GM23338 (cell line): ENCODE results near the gene UBE2H. TPM values are rescaled to one million over a fixed set of nuclear protein-coding genes. Genes with fewer than 3 reads are reported as not detected.
A peak's percentile ranks its signal among the peaks of the same experiment; 100 is the strongest.

Experiments used
- ATAC-seq: fragments of 200-7000 bp; cut with Tn5 transposase; 3 replicates; pipeline ENCODE4 v1.9.1; 2020
- DNase-seq: peaks from one replicate; pipeline ENCODE4 v3.0.0-alpha.2; 2015; ENCODE audit warnings: low spot score
- H2AFZ ChIP-seq: fragments of 200-600 bp; sonication (generic); 2 replicates; pipeline ENCODE4 v1.8.0; 2016; ENCODE audit warnings: antibody characterized with exemption, mild to moderate bottlenecking, moderate library complexity
- H3F3A ChIP-seq: fragments of 200-600 bp; sonication (generic); replicated peaks from 2 replicates; pipeline ENCODE4 v1.8.0; 2017; ENCODE audit warnings: antibody characterized with exemption, mixed run types, low read depth
- H3K27ac ChIP-seq: fragments of 200-600 bp; sonication (generic); 2 replicates; pipeline ENCODE4 v1.6.1; 2016; ENCODE audit warnings: low read depth
- H3K27me3 ChIP-seq: fragments of 200-600 bp; sonication (generic); 2 replicates; pipeline ENCODE4 v1.8.0; 2016; ENCODE audit warnings: mild to moderate bottlenecking, mixed run types, moderate library complexity; ENCODE audit not compliant: insufficient read depth
- H3K36me3 ChIP-seq: fragments of 200-600 bp; sonication (generic); 2 replicates; pipeline ENCODE4 v1.8.0; 2016; ENCODE audit warnings: mild to moderate bottlenecking; ENCODE audit not compliant: insufficient read depth
- H3K4me1 ChIP-seq: fragments of 200-600 bp; sonication (generic); 2 replicates; pipeline ENCODE4 v1.8.0; 2016; ENCODE audit warnings: mild to moderate bottlenecking, moderate library complexity; ENCODE audit not compliant: insufficient read depth
- H3K4me2 ChIP-seq: fragments of 200-600 bp; sonication (generic); 2 replicates; pipeline ENCODE4 v1.7.1; 2017; ENCODE audit warnings: mixed run types
- H3K4me3 ChIP-seq: fragments of 200-600 bp; sonication (generic); 2 replicates; pipeline ENCODE4 v1.6.1; 2016; ENCODE audit warnings: mixed run types
- H3K79me2 ChIP-seq: fragments of 200-600 bp; sonication (generic); replicated peaks from 2 replicates; pipeline ENCODE4 v1.8.0; 2017; ENCODE audit warnings: mild to moderate bottlenecking; ENCODE audit not compliant: insufficient read depth
- H3K9me2 ChIP-seq: fragments of 200-600 bp; sonication (generic); 2 replicates; pipeline ENCODE4 v1.8.0; 2017; ENCODE audit not compliant: insufficient read depth
- H4K20me1 ChIP-seq: fragments of 200-600 bp; sonication (generic); replicated peaks from 2 replicates; pipeline ENCODE4 v1.8.0; 2017; ENCODE audit warnings: mild to moderate bottlenecking; ENCODE audit not compliant: insufficient read depth
- H3K27ac Mint-ChIP-seq: 2 replicates; pipeline ENCODE4 v1.8.0; 2020; ENCODE audit warnings: inconsistent platforms, mild to moderate bottlenecking, moderate library complexity, mixed read lengths
- H3K27me3 Mint-ChIP-seq: 3 replicates; pipeline ENCODE4 v1.8.0; 2022; ENCODE audit warnings: low read depth, mild to moderate bottlenecking, moderate library complexity, mixed read lengths, inconsistent platforms; ENCODE audit not compliant: insufficient read depth, poor library complexity
- H3K36me3 Mint-ChIP-seq: 3 replicates; pipeline ENCODE4 v1.8.0; 2021; ENCODE audit warnings: low read depth, mild to moderate bottlenecking, inconsistent platforms, moderate library complexity, mixed read lengths
- H3K4me1 Mint-ChIP-seq: 3 replicates; pipeline ENCODE4 v1.8.0; 2020; ENCODE audit warnings: mild to moderate bottlenecking, inconsistent platforms, mixed read lengths
- H3K4me3 Mint-ChIP-seq: 3 replicates; pipeline ENCODE4 v1.8.0; 2021; ENCODE audit warnings: moderate library complexity, mild to moderate bottlenecking, inconsistent platforms, mixed read lengths
- H3K9me3 Mint-ChIP-seq: 3 replicates; pipeline ENCODE4 v1.8.0; 2020; ENCODE audit warnings: moderate library complexity, mild to moderate bottlenecking, inconsistent platforms, mixed read lengths
- CTCF ChIP-seq, 2 experiments: fragments of 200-600 bp in 1 of 2; sonication (generic) in 1 of 2; conservative IDR thresholded peaks; 2 replicates each; pipeline versions ENCODE4 v1.5.1 to v1.6.1; 2016 to 2017; ENCODE audit warnings: antibody characterized with exemption in 2 of 2, low read depth in 2 of 2, mild to moderate bottlenecking in 2 of 2, moderate library complexity in 1 of 2
- ETS1 ChIP-seq: IDR thresholded peaks from 2 replicates; pipeline ENCODE4 v1.6.1; 2016; ENCODE audit warnings: antibody characterized with exemption
- EZH2phosphoT487 ChIP-seq: fragments of 200-600 bp; sonication (generic); IDR thresholded peaks from one replicate; pipeline ENCODE4 v1.8.1; 2018; ENCODE audit warnings: antibody characterized with exemption; ENCODE audit not compliant: unreplicated experiment
- REST ChIP-seq: IDR thresholded peaks from one replicate; pipeline ENCODE4 v1.6.1; 2018; ENCODE audit warnings: antibody characterized with exemption; ENCODE audit not compliant: unreplicated experiment
- ZNF114 ChIP-seq: fragments of 250-450 bp; sonication (Bioruptor Pico); IDR thresholded peaks from 2 replicates; pipeline ENCODE4 v1.5.0; 2020; ENCODE audit warnings: mild to moderate bottlenecking, moderate library complexity
- ZNF462 ChIP-seq: fragments of 250-450 bp; sonication (Bioruptor Pico); IDR thresholded peaks from 2 replicates; pipeline ENCODE4 v1.5.0; 2020; ENCODE audit warnings: mild to moderate bottlenecking, moderate library complexity
- polyA plus RNA-seq: library from polyadenylated mRNA; unstranded; fragments of >200 nt; fragmentation: Nextera tagmentation; extraction: Ambion mirVana; gene quantifications from 2 replicates; pipeline ENCODE4 v1.2.1, GENCODE V29; 2016
- total RNA-seq: library from RNA; depleted of rRNA; stranded (reverse); fragments of >200 nt; shearing (Covaris generic); gene quantifications from 2 replicates; pipeline ENCODE4 v1.2.3, GENCODE V29; 2014

Gene UBE2H
- total and polyA plus RNA-seq, 2 experiments from 2014 or later: 40.8 to 86.5 TPM

- H3K4me1 Mint-ChIP-seq: peaks cover 15% of the 10 kb centered on the region
- Histone ChIP-seq H3K4me1 (no peaks in the 10 kb centered on the region), H2AFZ (no peak overlapping the region), H3K4me3 (no peak overlapping the region), H3K27ac (peak overlapping the region; percentile 17; the same call in 1 of the 2 replicates), H4K20me1 (peaks cover 45% of the 10 kb centered on the region), H3K36me3 (no peaks in the 10 kb centered on the region), H3K4me2 (no peak overlapping the region), H3K27me3 (no peaks in the 10 kb centered on the region), H3K79me2 (peaks cover 99% of the 10 kb centered on the region), H3K9me2 (no peaks in the 10 kb centered on the region), H3F3A (0 out of 2 replicates have a peak, but pooled peaks cover 3% of the 10 kb centered on the region)
- no peak overlapping the region for H3K27ac Mint-ChIP-seq
- H3K9me3 Mint-ChIP-seq: no peaks in the 10 kb centered on the region
- TF ChIP-seq CTCF (conservative IDR thresholded peaks at IDR 0.05; ENCODE audit: low read depth in 2 of 2): no peak
- TF ChIP-seq EZH2phosphoT487: no peak
- TF ChIP-seq ZNF114 (CRISPR knock-in tag): no peak
- no peak for TF ChIP-seq REST
- no peak for TF ChIP-seq ZNF462 (CRISPR knock-in tag)
- TF ChIP-seq ETS1: no peak
- DNase-seq: no peak
- ATAC-seq: no peak
- no peaks in the 10 kb centered on the region for H3K27me3 Mint-ChIP-seq
- H3K4me3 Mint-ChIP-seq: no peak overlapping the region
- H3K36me3 Mint-ChIP-seq: peaks cover 21% of the 10 kb centered on the region
Observed at GRCh38 chr7:129923709-129924108, 29.1 kb downstream of the UBE2H start.
